Left forelimb (tissue), 1 donor: ENCODE measurements around the gene LGALS9C.
"Not testable (repeated sequence)": the region's sequence is repeated elsewhere in the genome, so short reads cannot be mapped to it uniquely, and the experiment has no call there.

ENCODE experiments used
- DNase-seq: peaks from one replicate; pipeline ENCODE4 v3.0.0-alpha.2; 2018; ENCODE audit warnings: low spot score

The LGALS9C gene

GRCh38 chr17:18530405-18530804 is 53.8 kb downstream of the LGALS9C start:
- not testable (repeated sequence) for DNase-seq

GRCh38 chr17:18542234-18542633 is 65.6 kb downstream of the LGALS9C start:
- not testable (repeated sequence) for DNase-seq

- not testable (repeated sequence) for DNase-seq
Measured at GRCh38 chr17:18542907-18543306, 66.3 kb downstream of the LGALS9C start.
